HG03135 (cell line): ENCODE data around the gene LYRM9.
"Not testable (repeated sequence)": the region's sequence is repeated elsewhere in the genome, so short reads cannot be mapped to it uniquely, and the experiment has no call there.

Source experiments
- ATAC-seq: cut with Tn5 transposase; IDR thresholded peaks from one replicate; pipeline ENCODE4 v1.9.1; 2021; ENCODE audit warnings: mild to moderate bottlenecking, moderate library complexity; ENCODE audit not compliant: unreplicated experiment

The LYRM9 gene

GRCh38 chr17:27878776-27879562, 14.2 kb downstream of the LYRM9 start:
- no peak for ATAC-seq

DNA sequence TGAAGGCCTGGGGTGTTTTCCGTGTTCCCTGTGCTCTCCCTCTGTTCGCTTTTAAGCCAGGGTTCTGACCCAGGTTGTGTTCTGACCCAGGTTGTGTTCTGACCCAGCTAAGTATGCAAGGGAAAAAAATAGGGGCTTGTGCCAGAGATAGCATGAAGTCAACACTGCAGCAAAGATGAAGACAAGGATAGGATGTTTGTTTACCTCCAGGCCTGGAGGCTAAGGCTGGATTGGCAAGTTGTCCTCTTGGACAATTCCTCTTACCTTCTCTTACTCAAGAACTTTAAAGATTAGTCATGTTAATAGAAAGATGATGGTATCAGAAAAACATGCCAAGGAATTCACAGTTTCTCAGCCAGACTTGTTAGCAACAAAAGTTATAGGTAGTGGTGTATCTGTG, 19.4 kb downstream of the LYRM9 start:
- no peak for ATAC-seq

GRCh38 chr17:27873211-27873610, 20.0 kb downstream of the LYRM9 start:
- no peak for ATAC-seq

DNA sequence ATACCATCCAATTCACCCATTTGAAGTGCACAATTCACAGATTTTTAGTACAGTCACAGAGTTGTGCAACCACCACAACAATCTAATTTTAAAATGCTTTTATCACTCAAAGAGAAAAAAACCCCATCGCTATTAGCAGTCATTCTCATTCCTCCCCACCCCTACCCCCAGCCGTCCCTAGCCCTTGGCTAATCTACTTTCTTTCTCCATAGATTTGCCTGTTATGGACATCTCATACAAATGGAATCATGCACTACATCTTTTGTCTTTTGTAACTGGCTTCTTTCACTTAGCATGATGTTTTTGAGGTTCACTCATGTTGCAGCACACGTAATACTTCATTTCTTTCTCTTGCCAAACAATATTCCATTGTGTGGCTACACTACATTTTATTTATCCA, 20.4 kb downstream of the LYRM9 start:
- no peak for ATAC-seq

GRCh38 chr17:27871407-27871806, 21.8 kb downstream of the LYRM9 start:
- no peak for ATAC-seq

DNA sequence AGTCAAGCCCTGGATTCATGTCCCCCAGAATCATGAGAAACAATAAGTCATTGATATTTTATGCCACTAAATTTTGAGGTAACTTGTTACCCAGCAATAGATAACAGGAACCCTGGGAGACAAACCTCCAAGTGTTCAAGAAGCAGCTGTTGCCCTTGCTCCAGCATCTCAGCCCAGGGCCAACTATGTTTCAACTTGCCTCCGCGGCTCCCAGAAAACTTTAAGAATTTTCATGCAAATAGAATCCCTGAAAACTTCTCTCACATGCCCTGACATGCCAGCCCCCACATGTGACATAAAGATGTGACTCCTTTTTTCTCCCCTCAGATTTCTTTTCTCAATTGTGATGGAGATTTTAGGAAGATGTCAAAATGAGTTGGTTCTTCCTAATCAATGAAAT, 22.8 kb downstream of the LYRM9 start:
- no peak for ATAC-seq

DNA sequence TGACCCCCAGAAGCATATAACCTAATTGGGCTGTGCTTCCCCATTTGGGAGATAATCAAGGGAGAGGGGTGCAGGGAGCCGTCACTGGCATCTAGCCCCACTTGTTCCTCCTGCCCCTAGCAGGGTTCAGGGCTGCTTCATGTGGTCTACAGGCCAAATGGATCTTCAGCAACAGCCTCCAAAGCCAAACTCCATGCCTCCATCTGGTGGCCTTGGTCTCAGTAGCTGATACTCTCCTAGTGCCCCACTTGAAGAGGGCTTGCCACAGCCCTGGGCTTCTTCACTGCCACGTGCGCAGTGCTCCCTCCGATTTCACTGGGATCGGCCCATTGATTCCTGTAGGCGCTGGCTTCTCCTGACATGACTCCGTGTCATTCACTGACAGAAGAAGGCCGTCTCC, 24.6 kb downstream of the LYRM9 start:
- no peak for ATAC-seq

GRCh38 chr17:27862840-27863239, 30.3 kb downstream of the LYRM9 start:
- ATAC-seq = no peak

DNA sequence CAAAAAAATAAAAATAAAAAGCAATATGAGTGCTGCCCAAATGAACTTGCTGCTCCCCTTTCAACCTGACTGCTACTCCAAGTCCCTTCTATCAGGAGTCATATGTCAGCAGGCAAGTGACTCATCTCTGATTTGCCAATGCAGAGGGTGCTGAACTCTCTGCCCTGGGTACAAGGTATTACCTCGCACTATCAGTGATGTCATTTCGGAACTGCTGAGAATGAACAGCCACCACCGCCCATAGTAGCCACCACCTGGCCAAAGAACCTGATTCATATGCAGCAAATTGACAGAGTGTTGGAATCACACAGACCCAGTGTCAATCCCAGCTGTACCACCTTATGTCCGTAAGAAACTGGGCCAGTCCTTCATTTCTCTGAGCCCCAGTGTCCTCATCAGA, 31.2 kb downstream of the LYRM9 start:
- no peak for ATAC-seq

DNA sequence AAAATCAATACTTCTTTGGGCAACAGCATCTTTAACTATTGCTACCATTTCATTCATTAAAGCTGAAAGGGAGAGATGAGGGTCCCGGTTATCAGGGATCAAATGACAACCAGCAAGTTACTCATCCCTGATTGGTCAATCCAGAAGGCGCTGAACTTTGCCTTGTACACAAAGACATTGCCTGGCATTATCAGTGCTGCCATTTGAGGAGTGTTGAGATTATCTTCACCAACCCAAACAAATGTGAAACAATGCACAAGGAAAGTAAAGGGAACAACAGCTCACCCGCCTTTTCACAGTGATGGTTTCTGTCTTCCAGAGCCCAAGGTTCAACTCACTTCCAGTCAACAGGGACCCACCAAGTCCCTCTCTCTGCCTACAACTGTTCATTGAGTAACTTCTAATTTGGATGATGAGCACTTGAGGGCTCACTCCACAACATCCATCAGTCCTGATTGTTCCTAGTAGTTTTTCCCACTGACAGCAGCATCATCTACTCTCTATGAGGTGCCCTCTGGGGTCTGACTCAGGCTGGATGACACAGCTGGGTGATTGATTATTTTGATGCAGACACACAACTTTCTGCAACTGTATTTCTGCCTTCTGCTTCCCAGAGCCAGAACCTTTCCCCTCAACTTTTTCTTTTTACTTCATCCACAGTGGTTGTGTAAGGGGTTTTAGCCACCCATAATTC, 32.0 kb downstream of the LYRM9 start:
- no peak for ATAC-seq

DNA sequence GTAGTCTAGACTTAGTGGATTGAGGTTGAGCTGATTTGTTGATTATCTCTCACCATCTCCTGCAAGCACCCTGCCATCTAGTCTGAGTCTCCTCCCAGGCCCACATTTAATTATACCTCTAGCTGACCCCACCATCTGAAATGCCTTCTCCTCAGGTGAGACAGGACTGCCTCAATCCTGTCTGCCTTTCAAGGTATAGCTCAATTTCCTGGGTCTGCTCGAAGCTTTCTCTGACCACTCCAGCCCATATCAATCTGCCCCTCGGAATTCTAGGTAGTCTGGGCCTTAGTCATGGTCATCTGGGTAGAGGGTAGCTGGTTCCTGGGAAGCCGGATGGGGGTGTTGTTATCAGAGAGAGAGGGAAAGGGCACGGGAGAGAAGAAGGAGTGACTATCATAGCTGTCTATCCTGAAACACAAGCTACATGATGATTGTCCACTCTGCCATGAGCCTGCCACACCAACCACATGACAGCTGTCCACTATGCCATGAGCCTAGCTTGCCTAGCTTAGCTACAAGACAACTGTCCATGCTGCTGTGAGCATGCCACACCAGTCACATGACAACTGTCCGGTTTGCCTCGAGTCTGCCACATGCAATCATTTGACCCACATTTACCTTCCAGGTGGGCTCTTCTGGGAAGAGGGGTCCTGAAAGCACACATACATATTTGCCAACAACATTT, 34.4 kb downstream of the LYRM9 start:
- ATAC-seq = no peak

GRCh38 chr17:27856676-27857432, 36.3 kb downstream of the LYRM9 start:
- ATAC-seq = no peak

DNA sequence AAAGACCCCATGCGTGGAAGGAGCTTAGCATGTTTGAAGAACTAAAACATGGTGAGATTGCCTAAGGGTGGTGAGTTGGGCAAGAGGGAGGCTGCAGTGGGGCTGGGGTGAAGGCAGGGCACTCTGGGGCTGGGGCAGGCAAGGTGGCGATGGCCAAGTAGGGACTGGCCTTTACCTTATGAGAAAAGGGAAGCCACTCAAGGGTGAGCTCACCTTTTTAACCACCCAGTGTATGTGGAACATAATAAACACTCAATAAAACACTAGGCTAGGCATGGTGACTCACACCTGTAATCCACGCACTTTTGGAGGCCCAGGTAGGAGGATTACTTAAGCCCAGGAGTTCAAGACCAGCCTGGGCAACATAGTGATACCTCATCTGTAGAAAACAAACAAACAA, 37.7 kb downstream of the LYRM9 start:
- no peak for ATAC-seq

- no peak for ATAC-seq
Observed at GRCh38 chr17:27854163-27854562, 39.0 kb downstream of the LYRM9 start.

DNA sequence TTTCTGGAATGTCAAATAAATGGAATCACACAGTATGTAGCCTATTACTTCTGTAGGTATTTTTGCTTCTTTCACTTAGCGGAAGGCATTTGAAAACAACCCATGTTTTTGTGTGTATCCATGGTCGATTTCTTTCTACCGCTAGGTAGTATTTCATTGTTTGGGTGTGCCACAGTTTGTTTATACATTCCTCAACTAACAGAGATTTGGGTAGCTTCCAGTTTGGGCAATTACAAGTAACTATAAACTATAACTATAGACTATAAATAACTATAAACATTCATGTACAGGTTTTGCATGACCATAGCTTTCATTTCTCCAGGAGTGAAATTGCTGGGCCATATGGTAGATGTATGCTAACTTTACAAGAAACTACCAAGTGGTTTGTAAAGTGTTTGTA, 40.1 kb downstream of the LYRM9 start:
- no peak for ATAC-seq

DNA sequence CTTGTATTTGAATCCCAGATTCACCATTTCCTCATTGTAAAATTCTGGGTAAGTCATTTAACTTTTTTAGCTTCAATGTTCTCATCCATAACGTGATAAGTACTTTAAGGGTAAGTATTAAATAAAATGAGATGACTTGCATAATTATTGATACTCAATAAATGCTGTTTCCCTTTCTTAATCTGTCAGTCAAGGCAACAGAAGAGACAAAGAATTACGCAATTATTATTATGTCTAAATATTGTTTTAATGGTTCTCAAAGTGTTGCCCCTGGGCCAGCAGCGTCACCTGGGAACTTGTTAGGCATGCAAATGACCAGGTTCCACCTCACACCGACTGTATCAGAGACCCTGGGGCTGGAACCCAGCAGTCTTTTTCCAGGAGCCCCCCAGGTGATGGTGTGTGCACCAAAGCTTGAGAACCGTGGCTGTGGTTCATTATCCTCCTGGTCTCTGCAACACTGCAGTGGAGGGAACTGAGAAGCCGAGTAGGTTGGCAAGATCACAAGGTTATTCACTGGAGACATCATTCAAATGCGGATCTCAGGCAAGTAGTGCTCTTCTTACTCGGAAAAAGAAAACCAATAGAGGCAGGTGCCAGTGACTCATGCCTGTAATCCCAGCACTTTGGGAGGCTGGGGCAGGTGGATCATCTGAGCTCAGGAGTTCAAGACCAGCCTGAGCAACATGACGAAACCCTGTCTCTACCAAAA, 43.5 kb downstream of the LYRM9 start:
- ATAC-seq = no peak

DNA sequence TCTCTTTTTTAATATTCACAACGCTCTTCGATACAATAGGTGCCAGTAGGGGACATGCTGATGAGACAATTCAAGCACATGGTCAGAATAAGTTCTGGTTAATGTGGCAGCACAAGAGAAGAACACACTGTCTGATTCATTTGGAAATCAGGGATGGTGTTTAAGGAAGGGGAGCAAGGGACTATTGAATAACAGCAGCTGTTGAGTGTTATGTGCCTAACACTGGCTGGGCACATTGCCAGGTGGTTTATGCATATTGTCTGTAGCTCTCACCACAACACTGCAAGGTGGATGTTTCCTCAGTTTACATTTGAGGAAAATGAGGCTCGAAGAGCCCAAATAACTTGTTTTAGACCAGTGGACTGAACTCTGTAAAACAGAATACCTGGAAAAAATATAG, 44.2 kb downstream of the LYRM9 start:
- no peak for ATAC-seq

GRCh38 chr17:27846808-27847307, 46.3 kb downstream of the LYRM9 start:
- not testable (repeated sequence) for ATAC-seq

- no peak for ATAC-seq
Observed at GRCh38 chr17:27846042-27846655, 47.0 kb downstream of the LYRM9 start.
